Measurements from ENCODE around the gene BZW2. TPM values are rescaled to one million over a fixed set of nuclear protein-coding genes. Genes with fewer than 3 reads are reported as not detected.

Gene BZW2
- total RNA-seq, 1 experiment from 2014 or later = 85.4 TPM

GRCh38 chr7:16611711-16612110 is 34.3 kb upstream of the BZW2 start:
- no peaks in the 10 kb centered on the region for H3K9me3 Mint-ChIP-seq (ENCODE audit: unreplicated experiment)
- POLR2A ChIA-PET = interaction anchor here (0.6 kb wide), 1 partner anchor 15 kb away, joined by 3 read pairs; no protein-coding TSS in a partner anchor
- no peak for TF ChIP-seq CTCF (IDR thresholded peaks at IDR 0.05; ENCODE audit: unreplicated experiment)
- H3K4me1 Mint-ChIP-seq (ENCODE audit: insufficient read depth, unreplicated experiment) = no peaks in the 10 kb centered on the region
- DNase-seq (ENCODE audit: unreplicated experiment) = no peak
- H3K27me3 Mint-ChIP-seq (ENCODE audit: insufficient read depth, unreplicated experiment) = no peaks in the 10 kb centered on the region
- intact Hi-C loops (cut with micrococcal nuclease) = no loop called here
- CTCF ChIA-PET = interaction anchor here (1.0 kb wide), 1 partner anchor 10 kb away, joined by 3 read pairs; no protein-coding TSS in a partner anchor
- H3K4me3 Mint-ChIP-seq (ENCODE audit: unreplicated experiment) = no peak overlapping the region
- H3K36me3 Mint-ChIP-seq (ENCODE audit: insufficient read depth, unreplicated experiment) = peaks cover 21% of the 10 kb centered on the region
- no TSS peak for BruUV-seq (replicated peaks)
- H3K27ac Mint-ChIP-seq (ENCODE audit: low read depth, unreplicated experiment) = no peak overlapping the region

GRCh38 chr7:16615228-16615627 is 30.8 kb upstream of the BZW2 start:
- TF ChIP-seq CTCF (IDR thresholded peaks at IDR 0.05; ENCODE audit: unreplicated experiment) = no peak
- intact Hi-C loops (cut with micrococcal nuclease) = no loop called here
- Mint-ChIP-seq H3K27me3 (ENCODE audit: insufficient read depth, unreplicated experiment) (no peaks in the 10 kb centered on the region), H3K4me3 (ENCODE audit: unreplicated experiment) (no peak overlapping the region), H3K27ac (ENCODE audit: low read depth, unreplicated experiment) (no peak overlapping the region), H3K9me3 (ENCODE audit: unreplicated experiment) (peaks cover 6% of the 10 kb centered on the region), H3K4me1 (ENCODE audit: insufficient read depth, unreplicated experiment) (no peaks in the 10 kb centered on the region), H3K36me3 (ENCODE audit: insufficient read depth, unreplicated experiment) (peaks cover 32% of the 10 kb centered on the region)
- no peak for DNase-seq (ENCODE audit: unreplicated experiment)
- CTCF ChIA-PET = no interaction called here
- POLR2A ChIA-PET = no interaction called here
- no TSS peak for BruUV-seq (replicated peaks)

- no peak for DNase-seq (ENCODE audit: unreplicated experiment)
- Mint-ChIP-seq H3K4me1 (ENCODE audit: insufficient read depth, unreplicated experiment) (no peaks in the 10 kb centered on the region), H3K9me3 (ENCODE audit: unreplicated experiment) (peaks cover 10% of the 10 kb centered on the region), H3K27me3 (ENCODE audit: insufficient read depth, unreplicated experiment) (no peaks in the 10 kb centered on the region), H3K27ac (ENCODE audit: low read depth, unreplicated experiment) (no peak overlapping the region), H3K36me3 (ENCODE audit: insufficient read depth, unreplicated experiment) (peaks cover 30% of the 10 kb centered on the region), H3K4me3 (ENCODE audit: unreplicated experiment) (no peak overlapping the region)
- POLR2A ChIA-PET = no interaction called here
- CTCF ChIA-PET = interaction anchor here (0.6 kb wide), 1 partner anchor 605 kb away, joined by 6 read pairs; no protein-coding TSS in a partner anchor
- no TSS peak for BruUV-seq (replicated peaks)
- TF ChIP-seq CTCF (IDR thresholded peaks at IDR 0.05; ENCODE audit: unreplicated experiment) = no peak
- intact Hi-C loops (cut with micrococcal nuclease) = no loop called here
Observed at GRCh38 chr7:16616122-16616521, 29.9 kb upstream of the BZW2 start.

GRCh38 chr7:16616542-16616941 is 29.4 kb upstream of the BZW2 start:
- TF ChIP-seq CTCF (IDR thresholded peaks at IDR 0.05; ENCODE audit: unreplicated experiment) = no peak
- no peak overlapping the region for H3K27ac Mint-ChIP-seq (ENCODE audit: low read depth, unreplicated experiment)
- ChIA-PET POLR2A (interaction anchor here (0.9 kb wide), 1 partner anchor 29 kb away, joined by 3 read pairs; the partner anchor contains the start of genes ANKMY2 and BZW2), CTCF (interaction anchor here (0.5 to 0.6 kb wide), 2 partner anchors 605 to 1076 kb away, joined by 3 to 6 read pairs; no protein-coding TSS in a partner anchor)
- no peaks in the 10 kb centered on the region for H3K27me3 Mint-ChIP-seq (ENCODE audit: insufficient read depth, unreplicated experiment)
- intact Hi-C loops (cut with micrococcal nuclease) = no loop called here
- H3K4me1 Mint-ChIP-seq (ENCODE audit: insufficient read depth, unreplicated experiment) = no peaks in the 10 kb centered on the region
- DNase-seq (ENCODE audit: unreplicated experiment) = no peak
- H3K36me3 Mint-ChIP-seq (ENCODE audit: insufficient read depth, unreplicated experiment) = peaks cover 32% of the 10 kb centered on the region
- no TSS peak for BruUV-seq (replicated peaks)
- no peak overlapping the region for H3K4me3 Mint-ChIP-seq (ENCODE audit: unreplicated experiment)
- peaks cover 10% of the 10 kb centered on the region for H3K9me3 Mint-ChIP-seq (ENCODE audit: unreplicated experiment)
